MCF 10A (cell line): ENCODE results near the gene FBXO47. TPM values are rescaled to one million over a fixed set of nuclear protein-coding genes. Genes with fewer than 3 reads are reported as not detected.

ENCODE experiments used
- BruUV-seq: library from RNA; stranded (reverse); fragments of 400-500 nt; replicated peaks from 2 replicates; lab custom pipeline; 2021; lab: Mats Ljungman, UMichigan
- CTCF ChIA-PET: fragments of 300-600 bp; sonication (Branson Sonifier 250); formaldehyde crosslinking; extraction: SDS; loops from one replicate; lab custom pipeline; 2021; ENCODE audit warnings: antibody characterized with exemption, inconsistent platforms; lab: Yijun Ruan, JAX
- POLR2A ChIA-PET: fragments of 300-600, 350-650 bp; sonication (Branson Sonifier 250); formaldehyde crosslinking; extraction: SDS; loops from one replicate; lab custom pipeline; 2020; ENCODE audit warnings: antibody characterized with exemption, inconsistent platforms; lab: Yijun Ruan, JAX
- DNase-seq: peaks from one replicate; pipeline ENCODE4 v3.0.0-alpha.2; 2018; ENCODE audit not compliant: unreplicated experiment
- H3K27ac Mint-ChIP-seq: one replicate; pipeline ENCODE4 v1.8.0; 2022; ENCODE audit warnings: mild to moderate bottlenecking, low read depth, mixed read lengths; ENCODE audit not compliant: unreplicated experiment
- H3K27me3 Mint-ChIP-seq: one replicate; pipeline ENCODE4 v1.8.0; 2022; ENCODE audit warnings: mixed read lengths; ENCODE audit not compliant: insufficient read depth, unreplicated experiment
- H3K36me3 Mint-ChIP-seq: one replicate; pipeline ENCODE4 v1.8.0; 2022; ENCODE audit warnings: mild to moderate bottlenecking, moderate library complexity, mixed read lengths; ENCODE audit not compliant: insufficient read depth, unreplicated experiment
- H3K4me1 Mint-ChIP-seq: one replicate; pipeline ENCODE4 v1.8.0; 2022; ENCODE audit warnings: mixed read lengths; ENCODE audit not compliant: insufficient read depth, unreplicated experiment
- H3K4me3 Mint-ChIP-seq: one replicate; pipeline ENCODE4 v1.8.0; 2022; ENCODE audit warnings: mild to moderate bottlenecking, moderate library complexity, mixed read lengths; ENCODE audit not compliant: unreplicated experiment
- H3K9me3 Mint-ChIP-seq: one replicate; pipeline ENCODE4 v1.8.0; 2022; ENCODE audit warnings: mixed read lengths; ENCODE audit not compliant: unreplicated experiment
- CTCF ChIP-seq: fragments of 200-600 bp; IDR thresholded peaks from one replicate; pipeline ENCODE4 v1.8.0; 2022; ENCODE audit warnings: antibody characterized with exemption, mild to moderate bottlenecking; ENCODE audit not compliant: unreplicated experiment
- intact Hi-C: fragments of 100-400 bp; cut with micrococcal nuclease; formaldehyde crosslinking; loops from 2 replicates; pipeline ENCODE4 v1.14.1; 2022
- total RNA-seq: library from RNA; stranded (reverse); gene quantifications from 2 replicates; pipeline ENCODE4 v1.2.3, GENCODE V29; 2022

The FBXO47 gene
- total RNA-seq, 1 experiment from 2014 or later = not detected

DNA sequence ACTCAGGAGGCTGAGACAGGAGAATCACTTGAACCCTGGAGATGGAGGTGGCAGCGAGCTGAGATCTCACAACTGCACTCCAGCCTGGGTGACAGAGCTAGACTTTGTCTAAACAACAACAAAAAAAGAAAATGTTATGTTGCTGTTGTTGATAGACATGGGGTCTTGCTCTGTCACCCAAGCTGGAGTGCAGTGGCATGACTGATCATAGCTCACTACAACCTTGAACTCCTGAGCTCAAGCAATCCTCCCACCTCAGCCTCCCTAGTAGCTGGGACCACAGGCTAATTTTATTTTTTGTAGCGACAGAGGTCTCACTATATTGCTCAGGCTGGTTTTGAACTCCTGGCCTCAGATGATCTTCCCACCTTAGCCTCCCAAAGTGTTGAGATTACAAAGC lies 20.0 kb downstream of the FBXO47 start:
- no peaks in the 10 kb centered on the region for H3K4me1 Mint-ChIP-seq
- H3K27ac Mint-ChIP-seq = no peak overlapping the region
- TF ChIP-seq CTCF = no peak
- CTCF ChIA-PET = no interaction called here
- BruUV-seq = no TSS peak
- intact Hi-C loops = no loop called here
- no peaks in the 10 kb centered on the region for H3K36me3 Mint-ChIP-seq
- H3K9me3 Mint-ChIP-seq = no peaks in the 10 kb centered on the region
- H3K4me3 Mint-ChIP-seq = no peak overlapping the region
- no peak for DNase-seq
- POLR2A ChIA-PET = no interaction called here
- no peaks in the 10 kb centered on the region for H3K27me3 Mint-ChIP-seq

DNA sequence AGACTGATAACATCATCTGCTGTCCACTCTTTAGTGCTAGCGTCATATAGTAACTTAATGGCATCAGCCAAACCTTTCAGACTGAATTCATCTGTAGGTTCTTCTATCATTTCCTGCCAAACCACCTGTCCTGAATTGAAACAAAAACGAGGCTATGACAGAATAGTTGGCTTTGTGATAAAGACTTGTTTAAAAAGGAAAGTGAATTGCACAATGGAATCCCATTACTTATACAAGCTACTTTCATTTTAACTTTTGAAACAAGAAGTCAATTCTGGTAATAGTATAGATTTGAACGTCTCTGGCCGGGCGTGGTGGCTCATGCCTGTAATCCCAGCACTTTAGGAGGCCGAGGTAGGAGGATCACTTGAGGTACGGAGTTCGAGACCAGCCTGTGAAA lies 23.6 kb downstream of the FBXO47 start:
- TF ChIP-seq CTCF = no peak
- no peaks in the 10 kb centered on the region for H3K27me3 Mint-ChIP-seq
- no peak for DNase-seq
- BruUV-seq = no TSS peak
- POLR2A ChIA-PET = no interaction called here
- no peaks in the 10 kb centered on the region for H3K4me1 Mint-ChIP-seq
- no peaks in the 10 kb centered on the region for H3K9me3 Mint-ChIP-seq
- H3K27ac Mint-ChIP-seq = no peak overlapping the region
- intact Hi-C loops = no loop called here
- CTCF ChIA-PET = interaction anchor here (1.1 kb wide), 1 partner anchor 15 kb away, joined by 4 read pairs; no protein-coding TSS in a partner anchor
- no peak overlapping the region for H3K4me3 Mint-ChIP-seq
- H3K36me3 Mint-ChIP-seq = no peaks in the 10 kb centered on the region

DNA sequence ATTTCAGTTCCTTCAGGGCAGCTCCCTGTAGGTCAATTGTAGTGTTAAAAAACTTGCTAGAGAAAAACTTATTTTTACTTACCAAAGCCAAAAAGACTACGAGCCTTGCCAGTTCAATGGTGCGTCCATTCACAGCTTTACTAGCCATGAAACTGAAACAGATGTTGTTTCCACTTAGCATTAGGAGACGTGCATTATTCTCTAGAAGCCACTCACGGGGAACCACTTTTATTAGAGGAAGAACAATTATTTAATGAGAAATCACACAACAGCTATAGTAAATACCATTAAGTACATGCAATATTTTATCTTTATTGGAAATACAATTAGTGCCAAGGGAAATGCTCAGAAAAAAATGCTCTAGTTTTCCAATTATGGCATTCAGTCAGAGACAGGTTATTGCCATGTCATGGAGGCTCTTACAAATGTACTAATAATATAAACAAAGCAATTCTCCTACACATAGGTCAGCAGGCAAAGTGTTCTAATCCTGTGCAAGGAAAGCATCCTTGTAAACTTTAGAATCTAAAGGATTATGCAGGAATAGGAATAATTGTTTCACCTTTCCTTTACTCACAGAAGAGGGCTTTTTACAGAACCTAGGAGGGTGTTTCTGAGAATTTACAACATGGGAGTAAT lies 24.4 kb downstream of the FBXO47 start:
- no peak for DNase-seq
- H3K27me3 Mint-ChIP-seq = no peaks in the 10 kb centered on the region
- no peaks in the 10 kb centered on the region for H3K4me1 Mint-ChIP-seq
- no peak for TF ChIP-seq CTCF
- intact Hi-C loops = no loop called here
- H3K9me3 Mint-ChIP-seq = no peaks in the 10 kb centered on the region
- ChIA-PET POLR2A (interaction anchor here (0.7 kb wide), 1 partner anchor 81 kb away, joined by 3 read pairs; no protein-coding TSS in a partner anchor), CTCF (interaction anchor here (0.6 to 1.2 kb wide), 3 partner anchors 15 to 44 kb away, joined by 3 to 4 read pairs (median 3); no protein-coding TSS in a partner anchor)
- BruUV-seq = no TSS peak
- H3K27ac Mint-ChIP-seq = no peak overlapping the region
- H3K4me3 Mint-ChIP-seq = no peak overlapping the region
- H3K36me3 Mint-ChIP-seq = peaks cover 2% of the 10 kb centered on the region

GRCh38 chr17:38940404-38940803 lies 26.8 kb downstream of the FBXO47 start:
- intact Hi-C loops = no loop called here
- ChIA-PET POLR2A (interaction anchor here (0.7 to 1.2 kb wide), 2 partner anchors 19 to 92 kb away, joined by 3 to 5 read pairs; no protein-coding TSS in a partner anchor), CTCF (no interaction called here)
- BruUV-seq = no TSS peak
- Mint-ChIP-seq H3K36me3 (peaks cover 6% of the 10 kb centered on the region), H3K9me3 (no peaks in the 10 kb centered on the region), H3K27me3 (peaks cover 16% of the 10 kb centered on the region), H3K27ac (no peak overlapping the region), H3K4me1 (no peaks in the 10 kb centered on the region), H3K4me3 (no peak overlapping the region)
- no peak for DNase-seq
- no peak for TF ChIP-seq CTCF
